AG04450 (cell line): ENCODE measurements around the gene ARF1. TPM values are rescaled to one million over a fixed set of nuclear protein-coding genes. Genes with fewer than 3 reads are reported as not detected.

Source experiments
- CTCF ChIA-PET: fragments of 300-600, 350-600 bp; formaldehyde crosslinking; extraction: SDS; loops from one replicate; lab custom pipeline; 2022; ENCODE audit warnings: antibody characterized with exemption, inconsistent platforms; lab: Charles Lee
- POLR2A ChIA-PET: fragments of 350-600 bp; formaldehyde crosslinking; extraction: SDS; loops from one replicate; lab custom pipeline; 2021; ENCODE audit warnings: antibody characterized with exemption, inconsistent platforms; lab: Yijun Ruan, JAX
- DNase-seq: peaks from one replicate; pipeline ENCODE4 v3.0.0-alpha.2; 2011; ENCODE audit warnings: low read depth, low spot score
- H3K27ac ChIP-seq: one replicate; pipeline ENCODE4 v1.5.1; 2012; ENCODE audit warnings: low read depth, low read length, control low read depth
- H3K27me3 ChIP-seq: one replicate; pipeline ENCODE4 v1.6.0; 2012; ENCODE audit warnings: low read length; ENCODE audit not compliant: control insufficient read depth, insufficient read depth
- H3K4me3 ChIP-seq: 2 replicates; pipeline ENCODE4 v1.5.1; 2011; ENCODE audit warnings: mild to moderate bottlenecking, low read depth, low read length, control low read depth
- H3K9me3 ChIP-seq: 2 replicates; pipeline ENCODE4 v1.5.1; 2012; ENCODE audit warnings: low read length; ENCODE audit not compliant: control insufficient read depth, insufficient read depth
- CTCF ChIP-seq: IDR thresholded peaks from 2 replicates; pipeline ENCODE4 v1.5.1; 2011; ENCODE audit warnings: low read depth, low read length, control low read depth, inconsistent platforms
- polyA plus RNA-seq: library from polyadenylated mRNA; depleted of rRNA; stranded (reverse); fragments of >200 nt; gene quantifications from 2 replicates; pipeline ENCODE4 v1.2.3, GENCODE V29; 2011

The ARF1 gene
- polyA plus RNA-seq, 1 experiment = 445 TPM

- Histone ChIP-seq H3K9me3 (peaks cover 24% of the 10 kb centered on the region), H3K4me3 (no peak overlapping the region), H3K27me3 (no peaks in the 10 kb centered on the region), H3K27ac (no peak overlapping the region)
- ChIA-PET CTCF (no interaction called here), POLR2A (interaction anchor here (0.7 kb wide), 1 partner anchor 393 kb away, joined by 12 read pairs; no protein-coding TSS in a partner anchor)
- TF ChIP-seq CTCF = no peak
- DNase-seq = no peak
Measured at GRCh38 chr1:228093050-228093906, 10.8 kb downstream of the ARF1 start.

GRCh38 chr1:228094432-228095016 is 12.0 kb downstream of the ARF1 start:
- DNase-seq = no peak
- no peak for TF ChIP-seq CTCF
- POLR2A ChIA-PET = interaction anchor here (0.5 to 0.6 kb wide), 2 partner anchors 55 to 529 kb away, joined by 3 to 4 read pairs; partner anchors contain the start of gene GJC2
- H3K27ac ChIP-seq = no peak overlapping the region
- no peaks in the 10 kb centered on the region for H3K27me3 ChIP-seq
- CTCF ChIA-PET = no interaction called here
- no peak overlapping the region for H3K4me3 ChIP-seq
- peaks cover 24% of the 10 kb centered on the region for H3K9me3 ChIP-seq

GRCh38 chr1:228095161-228095560 is 12.7 kb downstream of the ARF1 start:
- POLR2A ChIA-PET = interaction anchor here (0.5 to 0.6 kb wide), 2 partner anchors 55 to 530 kb away, joined by 3 to 4 read pairs; partner anchors contain the start of gene GJC2
- H3K27me3 ChIP-seq = no peaks in the 10 kb centered on the region
- no peak overlapping the region for H3K4me3 ChIP-seq
- H3K9me3 ChIP-seq = peaks cover 24% of the 10 kb centered on the region
- no peak overlapping the region for H3K27ac ChIP-seq
- DNase-seq = no peak
- CTCF ChIA-PET = no interaction called here
- TF ChIP-seq CTCF = no peak

GRCh38 chr1:228095938-228096337 is 13.4 kb downstream of the ARF1 start:
- ChIA-PET CTCF (no interaction called here), POLR2A (no interaction called here)
- DNase-seq = no peak
- no peak for TF ChIP-seq CTCF
- H3K27me3 ChIP-seq = no peaks in the 10 kb centered on the region
- H3K27ac ChIP-seq = no peak overlapping the region
- H3K9me3 ChIP-seq = peaks cover 24% of the 10 kb centered on the region
- no peak overlapping the region for H3K4me3 ChIP-seq
